ENCODE measurements around the gene ARHGAP32.

The ARHGAP32 gene

DNA sequence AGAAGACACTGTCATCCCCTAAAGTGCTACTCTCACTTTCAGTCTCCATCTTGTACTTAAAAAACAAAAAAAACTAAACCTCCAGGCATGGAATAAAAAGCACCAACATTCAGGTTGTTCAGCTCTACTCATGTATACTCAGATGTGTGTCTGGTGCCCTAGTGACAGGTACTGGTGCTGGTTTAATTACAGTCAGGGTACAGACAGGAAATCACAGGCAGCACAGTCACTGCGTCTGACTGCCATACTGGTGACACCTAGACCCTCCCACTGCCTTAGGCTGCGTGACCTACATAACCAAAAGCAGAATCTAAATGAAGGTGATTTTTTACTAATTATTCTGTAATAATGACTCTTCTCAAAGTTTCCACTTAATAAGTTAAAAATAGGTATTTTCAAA is at the start of gene ARHGAP32:
TSS of gene ARHGAP32 (minus strand) at position 176 of the 400 bp plus-strand sequence. CDS start at position 49, 127 bp downstream.
- no peak for DNase-seq

DNA sequence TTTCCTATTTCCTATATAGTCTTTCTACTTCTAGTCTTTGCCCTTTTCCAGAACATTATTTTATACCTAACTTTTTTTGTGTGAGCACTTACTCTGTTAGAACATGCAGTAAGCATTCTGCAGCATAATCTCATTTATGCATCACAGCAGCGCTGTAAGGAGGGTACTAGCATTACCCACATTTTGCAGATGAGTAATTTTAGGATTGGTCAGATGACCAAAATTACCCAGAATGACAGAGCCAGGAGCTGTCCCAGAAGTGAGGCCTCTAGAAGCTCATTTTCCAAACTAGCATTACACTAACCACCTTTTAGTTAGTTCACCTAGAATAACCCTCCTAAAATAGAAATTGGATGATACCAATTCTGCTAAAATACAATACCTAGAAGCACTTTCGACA is 47.1 kb upstream of the ARHGAP32 start:
- no peak for DNase-seq

DNA sequence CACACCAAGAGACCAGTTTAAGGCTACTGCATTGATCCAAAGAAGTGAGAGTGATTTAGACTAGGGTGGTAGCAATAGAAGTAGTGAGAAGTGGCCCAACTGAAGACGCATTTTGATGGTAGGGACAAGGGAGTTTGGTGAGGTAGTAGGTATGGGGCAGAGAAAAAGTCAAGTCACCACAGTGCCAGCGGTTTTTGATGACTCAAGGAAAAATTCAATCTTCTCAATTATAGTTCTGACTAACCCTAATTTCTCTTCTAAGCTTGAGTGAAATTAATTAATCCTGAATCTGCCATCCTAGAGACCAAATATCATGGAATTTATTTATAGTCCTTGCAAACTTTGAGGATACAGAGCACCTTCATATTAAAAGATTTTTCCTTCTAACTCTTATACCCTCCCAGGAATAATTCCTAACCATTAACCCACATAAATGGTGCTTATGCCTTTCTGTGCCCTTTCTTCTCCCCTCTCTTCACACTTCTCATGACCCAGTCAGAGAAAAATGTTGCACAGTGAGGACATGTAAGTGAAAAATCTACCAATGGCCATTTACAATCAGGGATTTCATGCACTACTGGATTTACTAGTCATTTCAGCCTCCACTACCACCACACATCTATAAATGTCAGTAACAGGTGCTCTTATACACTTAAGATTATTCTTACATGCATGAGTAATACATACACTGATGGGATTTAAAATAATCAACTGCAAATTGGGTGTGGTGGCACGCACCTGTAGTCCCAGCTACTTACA is 45.9 kb upstream of the ARHGAP32 start:
- DNase-seq = no peak

DNA sequence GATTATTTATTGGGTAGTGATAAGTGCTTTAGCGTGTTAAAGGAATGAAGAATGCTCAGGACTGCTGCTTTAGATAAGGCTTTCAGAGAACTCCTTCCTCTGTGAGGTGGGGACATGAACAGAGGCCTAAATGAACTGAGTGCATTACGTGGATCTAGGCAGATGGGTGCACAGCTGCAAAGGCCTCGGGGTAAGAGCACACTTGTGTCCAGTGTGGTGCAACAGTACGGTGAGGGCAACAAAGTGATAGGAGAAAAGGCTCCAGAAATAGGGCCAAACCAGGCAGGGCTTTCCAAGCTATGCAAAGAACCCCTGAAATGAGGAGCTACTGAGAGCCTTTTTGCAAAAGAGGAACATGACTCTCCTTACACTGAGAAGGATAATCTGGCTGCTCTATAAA is 45.3 kb upstream of the ARHGAP32 start:
- no peak for DNase-seq

DNA sequence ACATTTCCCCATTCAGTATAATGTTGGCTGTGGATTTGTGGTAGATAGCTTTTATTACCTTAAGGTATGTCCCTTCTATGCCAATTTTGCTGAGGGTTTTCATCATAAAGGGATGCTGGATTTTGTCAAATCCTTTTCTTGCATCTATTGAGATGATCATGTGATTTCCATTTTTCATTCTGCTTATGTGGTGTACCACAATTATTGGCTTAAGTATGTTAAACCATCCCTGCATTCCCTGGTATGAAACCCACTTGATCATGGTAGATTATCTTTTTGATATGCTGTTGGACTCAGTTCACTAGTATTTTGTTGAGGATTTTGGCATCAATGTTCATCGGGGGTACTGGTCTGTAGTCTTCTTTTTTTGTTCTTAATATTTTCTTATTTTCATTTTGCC is 44.7 kb upstream of the ARHGAP32 start:
- DNase-seq = no peak

DNA sequence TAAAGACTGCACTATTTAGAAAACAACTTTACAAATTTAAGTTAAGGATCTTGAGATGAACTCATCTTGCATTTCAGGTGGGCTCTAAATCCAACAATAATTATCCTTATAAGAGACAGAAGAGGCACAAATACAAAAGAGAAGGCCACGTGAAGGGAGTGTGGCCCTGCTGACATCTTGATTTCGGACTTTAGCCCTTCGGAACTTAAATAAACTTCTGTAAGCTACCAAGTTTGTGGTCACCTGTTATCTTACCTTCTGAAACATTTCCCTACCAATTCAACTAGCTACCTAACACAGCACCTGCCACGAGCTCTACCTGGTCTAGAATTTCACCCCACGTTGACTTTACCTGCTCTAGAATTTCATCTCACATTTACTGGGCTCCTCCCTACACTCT is 42.9 kb upstream of the ARHGAP32 start:
- DNase-seq = no peak

DNA sequence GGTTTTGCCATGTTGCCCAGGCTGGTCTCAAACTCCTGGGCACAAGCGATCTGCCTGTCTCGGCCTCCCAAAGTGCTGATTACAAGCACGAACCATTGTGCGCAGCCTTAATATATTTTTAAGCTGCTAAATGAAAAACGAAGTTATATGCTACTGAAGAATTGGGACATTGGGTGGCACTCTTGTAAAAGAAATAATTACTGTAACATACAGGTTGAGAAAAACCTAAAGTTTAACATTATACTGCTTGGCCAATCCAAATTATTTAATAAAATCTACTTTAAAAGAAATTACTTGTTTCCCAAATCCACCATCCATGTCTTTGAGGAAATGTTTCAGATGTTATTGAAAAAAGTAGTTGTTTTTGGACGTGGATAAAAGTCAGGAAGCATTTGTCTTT is 37.9 kb upstream of the ARHGAP32 start:
- no peak for DNase-seq

DNA sequence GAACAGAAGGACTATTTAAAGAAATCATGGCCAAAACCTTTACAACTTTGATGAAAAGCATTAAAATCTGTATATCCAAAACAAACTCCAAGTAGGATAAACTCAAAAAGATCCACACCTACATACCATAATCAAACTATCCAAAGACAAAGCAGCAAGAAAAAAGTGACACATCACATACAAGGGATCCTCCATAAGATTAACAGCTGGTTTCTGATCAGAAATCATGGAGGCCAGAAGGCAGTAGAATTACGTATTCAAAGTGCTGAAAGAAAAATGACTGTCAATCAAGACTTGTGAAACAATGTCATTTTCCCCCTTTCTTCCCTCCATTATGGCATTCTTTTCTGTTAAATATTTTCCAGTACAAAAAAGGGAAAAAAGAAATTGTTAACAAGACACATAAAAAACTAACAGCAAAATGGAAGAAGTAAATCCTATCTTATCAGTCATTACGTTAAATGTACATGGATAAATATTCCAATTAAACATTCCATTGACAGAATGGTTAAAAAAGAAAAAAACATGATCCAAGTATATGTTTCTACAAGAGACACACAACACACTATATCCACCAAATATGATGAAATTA is 34.2 kb upstream of the ARHGAP32 start:
- no peak for DNase-seq

DNA sequence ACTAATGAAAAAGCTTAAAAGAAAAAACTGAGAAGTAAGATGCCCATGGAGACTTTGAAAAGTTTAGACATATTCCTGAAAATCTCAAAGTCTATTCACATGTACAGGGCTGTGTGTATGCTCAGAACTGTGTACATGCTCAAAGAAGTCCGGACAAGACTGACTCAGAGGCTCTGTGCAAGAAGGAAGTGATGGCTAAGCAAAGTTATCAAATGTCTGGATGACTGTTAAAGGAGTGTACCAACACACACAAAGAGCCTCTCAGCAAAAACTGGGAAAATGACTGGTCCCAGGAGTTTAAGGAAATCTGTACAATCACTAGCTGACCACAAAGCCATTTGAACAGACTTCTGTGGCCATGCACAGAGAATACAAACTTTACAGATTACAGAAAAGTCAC is 33.1 kb upstream of the ARHGAP32 start:
- DNase-seq = no peak

DNA sequence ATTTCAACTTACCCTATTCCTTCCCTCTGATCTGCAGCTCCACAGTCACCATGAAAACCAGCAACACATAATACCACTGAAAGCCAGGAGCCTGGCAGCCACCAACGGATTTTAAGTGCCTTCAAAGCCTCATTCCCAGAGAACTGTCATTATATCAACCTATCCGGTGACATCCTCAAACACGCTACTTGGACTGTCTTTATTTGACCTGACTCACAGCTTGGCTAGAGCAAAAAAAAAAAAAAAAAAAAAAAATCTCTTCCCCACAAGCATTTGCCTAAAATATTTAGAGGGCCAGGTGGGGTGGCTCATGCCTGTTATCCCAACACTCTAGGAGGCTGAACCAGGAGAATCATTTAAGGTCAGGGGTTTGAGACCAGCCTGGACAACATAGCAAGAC is 32.4 kb upstream of the ARHGAP32 start:
- DNase-seq = no peak

DNA sequence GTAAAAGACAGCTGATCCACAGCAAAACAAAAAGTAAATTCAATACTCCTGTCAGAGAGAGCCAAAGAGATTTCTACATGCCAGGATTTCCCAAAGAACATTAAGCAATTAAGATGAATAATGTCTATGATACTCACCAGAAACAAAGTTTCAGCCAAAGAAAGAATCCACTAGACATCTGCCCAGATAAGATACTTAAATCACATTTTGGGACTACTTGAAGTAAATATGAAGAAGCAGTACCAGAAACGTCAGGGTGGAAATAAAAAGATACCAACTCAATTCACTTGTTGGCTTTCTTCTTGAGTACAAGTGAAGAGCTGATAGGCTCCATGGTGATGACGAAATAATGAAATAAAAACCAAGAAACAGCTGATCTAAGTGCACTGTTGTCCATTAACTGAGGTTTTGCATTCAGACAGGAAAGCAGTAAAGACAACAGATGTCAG is 31.6 kb upstream of the ARHGAP32 start:
- DNase-seq = no peak

DNA sequence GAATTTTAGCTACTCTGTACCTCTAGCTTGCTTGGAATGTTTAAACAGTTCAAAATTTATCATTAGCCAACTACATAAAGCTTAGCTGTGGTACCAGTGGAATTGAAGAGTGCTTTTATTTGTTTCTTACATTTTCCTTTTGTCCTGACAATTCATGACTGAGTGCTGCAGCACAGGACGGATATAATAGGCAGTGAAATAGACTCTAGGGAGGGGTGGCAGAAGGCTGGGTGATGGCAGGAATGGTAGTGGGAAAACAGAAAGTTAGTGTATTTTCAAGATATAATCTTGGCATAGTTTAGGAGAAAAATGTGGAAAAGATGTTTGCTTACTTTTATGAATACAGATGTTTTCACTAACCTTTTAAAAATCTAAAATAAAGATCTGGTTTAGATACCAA is 31.1 kb upstream of the ARHGAP32 start:
- DNase-seq = no peak

DNA sequence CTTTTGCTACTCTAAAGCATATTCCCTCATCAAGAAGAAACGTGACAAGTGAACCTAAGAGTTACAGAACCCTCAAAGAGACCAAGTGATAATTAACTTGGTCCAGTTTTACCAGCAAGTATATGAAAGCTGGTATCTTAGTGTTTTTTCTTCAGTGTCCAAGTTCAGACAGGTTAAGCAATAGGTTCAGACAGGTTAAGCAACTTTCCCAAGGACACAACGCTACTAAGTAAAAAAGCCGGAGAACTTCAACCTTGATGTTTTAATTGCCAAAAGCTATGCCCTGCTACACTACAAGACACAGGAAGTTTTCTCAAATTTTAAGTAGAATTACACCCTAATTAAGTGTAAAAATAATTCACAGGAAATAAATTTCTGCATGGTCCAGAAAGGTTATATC is 30.0 kb upstream of the ARHGAP32 start:
- DNase-seq = no peak

DNA sequence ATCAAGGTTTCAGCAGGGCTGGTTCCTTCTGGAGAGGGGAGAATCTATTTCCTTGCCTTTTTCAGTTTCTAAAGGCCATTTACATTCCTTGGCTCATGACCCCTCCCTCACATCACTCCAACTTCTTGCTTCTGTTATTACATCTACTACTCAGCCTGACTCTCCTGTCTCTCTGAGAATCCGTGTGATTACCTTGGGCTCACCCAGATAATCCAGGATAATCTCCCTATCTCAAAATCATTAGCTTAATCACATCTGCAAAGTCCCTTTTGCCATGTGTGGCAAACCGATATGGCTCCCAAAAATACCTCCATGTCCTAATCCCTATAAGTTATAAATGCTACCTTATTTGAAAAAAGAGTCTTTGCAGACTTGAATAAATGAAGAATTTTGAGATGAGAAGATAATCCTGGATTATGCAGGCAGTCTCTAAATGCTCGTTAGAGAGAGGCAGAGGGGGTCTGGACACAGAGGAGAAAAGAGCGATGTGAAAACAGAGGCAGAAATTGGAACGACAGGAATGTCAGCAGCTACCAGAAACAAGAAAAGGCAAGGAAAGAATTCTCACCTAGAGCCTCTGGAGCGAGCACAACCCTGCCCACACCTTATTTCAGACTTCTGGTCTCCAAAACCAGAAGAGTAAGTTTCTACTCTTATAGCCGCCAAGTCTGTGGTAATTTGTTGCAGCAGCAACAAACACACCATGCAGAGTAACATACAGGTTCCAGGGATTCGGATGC is 23.6 kb upstream of the ARHGAP32 start:
- no peak for DNase-seq

DNA sequence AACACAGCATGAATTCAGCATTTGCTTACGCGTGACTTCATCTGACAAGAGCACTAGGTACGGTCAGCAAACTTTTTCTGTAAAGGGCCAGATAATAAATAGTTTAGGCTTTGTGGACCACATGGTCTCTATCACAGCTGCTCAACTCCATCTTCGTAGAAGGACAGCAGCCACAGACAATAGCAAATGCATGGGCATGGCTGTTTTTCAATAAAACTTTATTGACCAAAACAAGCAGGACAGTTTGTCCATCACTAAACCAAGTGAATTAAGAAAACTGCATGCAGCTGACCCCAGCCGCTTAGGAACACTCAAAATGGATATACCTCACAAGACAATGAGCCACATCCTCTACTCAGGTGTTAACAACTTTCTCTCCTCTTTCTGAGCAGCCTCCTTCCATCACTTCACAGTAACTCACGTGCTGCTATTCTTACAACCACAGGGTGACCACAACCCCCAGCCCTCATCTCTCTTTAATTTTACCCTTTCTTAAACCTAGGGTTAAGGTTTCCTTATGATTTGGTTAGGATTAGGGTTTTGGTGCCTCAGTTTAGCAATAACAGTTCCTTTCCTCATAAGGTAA is 22.7 kb upstream of the ARHGAP32 start:
- no peak for DNase-seq

DNA sequence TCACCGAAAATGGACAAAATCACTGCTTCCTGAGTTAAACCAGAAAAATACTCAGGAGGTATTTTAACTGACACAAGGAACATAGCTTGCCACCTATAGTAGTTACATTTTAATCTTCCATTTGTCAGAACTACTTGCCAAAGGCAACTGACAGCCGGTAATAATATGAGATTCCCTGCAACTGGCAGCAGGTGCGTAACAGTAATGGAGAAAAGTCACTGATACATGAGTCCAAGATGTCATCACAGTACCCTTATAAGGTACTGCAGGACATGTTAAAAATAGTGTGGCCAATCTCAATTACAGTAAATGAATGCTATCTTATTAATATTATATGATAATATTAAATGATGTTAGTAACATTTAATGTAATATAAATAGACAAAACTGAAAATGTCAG is 21.1 kb upstream of the ARHGAP32 start:
- DNase-seq = no peak

DNA sequence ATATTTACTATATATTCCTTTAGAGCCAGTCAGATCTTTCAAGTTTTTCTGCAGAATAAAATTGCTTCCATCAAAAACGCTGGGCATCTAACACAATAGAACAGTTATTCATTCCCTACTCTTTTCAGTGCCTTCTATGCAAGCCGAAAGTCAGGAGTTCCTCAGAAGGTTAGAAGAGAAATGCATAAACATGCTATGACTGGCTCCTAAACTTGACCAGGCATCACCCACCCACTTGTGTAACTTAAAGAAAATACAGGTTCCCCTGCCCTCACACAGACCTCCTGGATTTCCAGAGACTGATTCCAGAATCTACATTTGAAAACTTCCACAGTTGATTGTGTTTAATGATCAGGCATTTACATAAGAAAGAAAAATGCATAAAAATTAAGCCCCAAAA is 19.3 kb upstream of the ARHGAP32 start:
- DNase-seq = no peak

DNA sequence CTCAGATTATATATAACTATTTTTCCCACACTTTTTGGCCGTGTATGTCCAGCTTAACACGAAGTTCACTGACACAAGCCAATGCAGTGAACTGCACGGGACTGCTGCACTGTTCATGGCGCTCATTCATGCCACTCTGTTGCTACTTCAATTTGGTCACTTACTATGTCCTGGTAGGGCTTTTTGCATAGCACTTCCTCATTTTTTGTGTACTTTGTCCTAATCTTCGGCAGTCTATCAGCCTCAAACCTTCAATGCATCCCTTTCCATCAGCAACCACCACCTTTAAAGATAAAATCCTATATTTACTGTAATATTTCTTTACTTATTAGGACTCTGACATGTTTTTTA is 18.7 kb upstream of the ARHGAP32 start:
- DNase-seq = no peak

DNA sequence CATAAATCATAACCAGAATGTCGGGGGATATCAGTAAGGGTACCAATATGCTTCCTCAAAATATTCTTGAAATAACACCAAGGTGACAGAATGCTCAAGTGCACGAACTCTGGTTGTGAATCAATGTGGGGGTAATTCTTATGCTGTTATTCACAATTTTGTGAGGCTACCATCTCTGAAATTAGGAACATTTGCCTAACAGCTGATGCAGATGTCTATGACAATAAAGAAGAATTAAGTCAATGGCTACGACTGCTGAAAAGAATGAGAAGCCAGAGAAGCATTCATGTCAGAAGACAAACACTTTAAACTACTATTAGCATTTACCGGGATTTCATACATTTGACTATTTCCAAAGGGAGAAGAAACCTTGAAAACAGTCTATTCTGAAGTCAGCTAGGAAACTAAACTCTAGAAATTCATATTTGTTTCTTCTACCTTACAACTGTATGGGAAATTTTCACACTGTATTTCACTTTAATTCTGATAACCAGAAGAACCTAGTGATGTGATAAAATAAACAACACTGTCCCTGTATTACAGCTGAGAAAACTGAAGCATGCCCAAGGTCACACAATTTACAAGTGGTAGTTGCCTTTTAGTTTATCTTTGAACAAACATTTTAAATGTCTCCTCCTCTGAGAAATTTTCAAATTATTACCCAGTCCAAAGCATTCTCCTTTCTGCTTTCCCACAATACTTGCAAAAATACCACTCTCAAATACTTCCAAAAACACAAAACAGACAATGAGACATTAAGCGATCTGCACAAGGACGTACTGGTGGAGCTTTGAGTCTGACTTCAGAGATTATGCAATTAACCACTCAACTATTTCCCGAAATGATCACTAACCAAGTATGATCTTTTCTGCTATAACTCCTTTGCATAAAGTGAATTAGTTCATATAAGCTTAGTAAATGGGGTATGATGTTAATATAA is 18.0 kb upstream of the ARHGAP32 start:
- DNase-seq = no peak

DNA sequence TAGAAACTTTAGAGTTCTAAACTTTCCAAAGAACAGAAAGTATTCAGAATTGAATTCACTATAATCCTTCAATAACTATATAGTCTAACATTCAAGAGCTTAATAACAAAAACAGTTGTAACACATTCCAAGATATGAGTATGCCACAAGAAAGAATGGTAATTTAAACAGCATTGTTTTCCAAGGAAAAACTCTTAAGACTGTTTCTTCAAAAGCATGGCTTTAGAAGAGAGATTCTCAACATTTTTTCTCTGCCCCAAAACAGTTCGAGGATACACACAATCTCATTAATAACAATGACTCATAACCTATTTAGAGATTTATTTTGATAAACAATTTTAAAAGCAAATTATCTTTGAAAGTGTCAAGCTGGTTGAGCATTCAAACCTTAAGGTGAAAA is 16.7 kb upstream of the ARHGAP32 start:
- DNase-seq = no peak

DNA sequence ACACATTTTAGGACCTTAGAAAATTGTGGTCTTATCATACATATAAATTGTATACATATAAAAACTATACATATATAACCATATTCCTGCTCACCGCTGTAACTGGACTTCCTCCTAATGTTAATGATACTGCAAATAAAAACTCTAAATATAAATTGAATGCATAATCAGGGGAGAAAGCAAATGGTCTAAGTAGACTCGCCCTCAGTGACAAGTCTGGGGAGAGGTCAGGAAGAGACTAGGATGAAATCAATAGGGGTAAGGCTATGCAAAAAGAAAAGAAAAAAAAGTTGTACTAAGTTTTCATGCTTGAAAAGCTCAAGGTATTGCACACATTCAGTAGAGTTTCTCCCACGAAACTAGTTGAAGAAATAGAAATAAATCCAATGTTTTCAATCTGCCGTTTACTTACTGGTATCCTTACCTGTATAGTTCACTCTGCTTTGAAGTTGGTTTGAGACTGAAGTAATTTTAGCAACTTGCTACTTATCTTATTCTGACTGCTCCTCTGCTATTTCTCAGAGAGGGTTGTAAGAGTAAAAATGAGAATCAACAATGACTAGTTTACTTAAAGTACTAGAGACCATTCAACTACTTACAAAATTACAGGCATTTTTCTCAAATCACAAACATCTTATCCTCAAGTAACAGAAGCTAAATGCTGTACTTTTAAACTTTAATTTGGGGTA is 12.2 kb upstream of the ARHGAP32 start:
- DNase-seq = no peak

DNA sequence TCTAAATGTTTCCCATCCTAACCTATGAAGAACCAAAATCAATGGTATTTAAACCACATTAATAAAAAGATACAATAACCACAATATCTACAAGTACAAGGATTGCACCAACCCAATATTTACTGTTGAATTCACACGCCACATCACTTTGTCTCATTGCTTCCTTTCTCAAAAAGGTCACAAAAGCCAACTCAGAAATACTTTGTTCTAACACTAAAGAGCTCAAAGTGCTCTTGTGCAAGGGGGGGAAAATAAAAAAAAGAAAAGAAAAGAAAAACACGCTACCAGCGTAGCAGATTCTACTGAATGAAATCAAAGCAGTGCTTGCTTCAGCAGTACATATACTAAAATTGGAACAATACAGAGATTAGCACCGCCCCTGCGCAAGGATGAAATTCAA is 10.5 kb upstream of the ARHGAP32 start:
- no peak for DNase-seq
